Neural cell (in vitro differentiated cells): Measurements from ENCODE around the gene ACP6.

ENCODE experiments used
- EZH2 ChIP-seq: fragments of 200-600, 300-800 bp; shearing (Covaris generic), sonication (generic); IDR thresholded peaks from 2 replicates; pipeline ENCODE4 v1.6.1; 2014; ENCODE audit warnings: antibody characterized with exemption, low read length, borderline replicate concordance, mild to moderate bottlenecking; ENCODE audit not compliant: insufficient read depth, poor library complexity, severe bottlenecking
- MXI1 ChIP-seq: fragments of 450-650 bp; conservative IDR thresholded peaks from 2 replicates; pipeline ENCODE4 v1.6.1; 2014; ENCODE audit warnings: antibody characterized with exemption, mild to moderate bottlenecking; ENCODE audit not compliant: poor library complexity, severe bottlenecking
- POLR2AphosphoS5 ChIP-seq: IDR thresholded peaks from 2 replicates; pipeline ENCODE4 v1.6.1; 2012
- RAD21 ChIP-seq: fragments of 450-650 bp; conservative IDR thresholded peaks from 2 replicates; pipeline ENCODE4 v1.6.1; 2014; ENCODE audit warnings: antibody characterized with exemption, mild to moderate bottlenecking, moderate library complexity
- REST ChIP-seq: IDR thresholded peaks from 2 replicates; pipeline ENCODE4 v1.6.1; 2012; ENCODE audit warnings: borderline replicate concordance
- TF ChIP-seq, protein P1 (sequence below): fragments of 450-650 bp; IDR thresholded peaks from 2 replicates; pipeline ENCODE4 v1.5.1; 2014; ENCODE audit warnings: antibody characterized with exemption, mild to moderate bottlenecking, moderate library complexity; ENCODE audit not compliant: poor library complexity, severe bottlenecking

DNA sequence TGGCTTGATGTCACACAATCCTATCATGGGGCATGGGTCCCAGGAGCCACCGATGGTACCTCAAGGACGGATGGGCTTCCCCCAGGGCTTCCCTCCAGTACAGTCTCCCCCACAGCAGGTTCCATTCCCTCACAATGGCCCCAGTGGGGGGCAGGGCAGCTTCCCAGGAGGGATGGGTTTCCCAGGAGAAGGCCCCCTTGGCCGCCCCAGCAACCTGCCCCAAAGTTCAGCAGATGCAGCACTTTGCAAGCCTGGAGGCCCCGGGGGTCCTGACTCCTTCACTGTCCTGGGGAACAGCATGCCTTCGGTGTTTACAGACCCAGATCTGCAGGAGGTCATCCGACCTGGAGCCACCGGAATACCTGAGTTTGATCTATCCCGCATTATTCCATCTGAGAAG lies 46.3 kb downstream of the ACP6 start:
- TF ChIP-seq, protein P1, sequence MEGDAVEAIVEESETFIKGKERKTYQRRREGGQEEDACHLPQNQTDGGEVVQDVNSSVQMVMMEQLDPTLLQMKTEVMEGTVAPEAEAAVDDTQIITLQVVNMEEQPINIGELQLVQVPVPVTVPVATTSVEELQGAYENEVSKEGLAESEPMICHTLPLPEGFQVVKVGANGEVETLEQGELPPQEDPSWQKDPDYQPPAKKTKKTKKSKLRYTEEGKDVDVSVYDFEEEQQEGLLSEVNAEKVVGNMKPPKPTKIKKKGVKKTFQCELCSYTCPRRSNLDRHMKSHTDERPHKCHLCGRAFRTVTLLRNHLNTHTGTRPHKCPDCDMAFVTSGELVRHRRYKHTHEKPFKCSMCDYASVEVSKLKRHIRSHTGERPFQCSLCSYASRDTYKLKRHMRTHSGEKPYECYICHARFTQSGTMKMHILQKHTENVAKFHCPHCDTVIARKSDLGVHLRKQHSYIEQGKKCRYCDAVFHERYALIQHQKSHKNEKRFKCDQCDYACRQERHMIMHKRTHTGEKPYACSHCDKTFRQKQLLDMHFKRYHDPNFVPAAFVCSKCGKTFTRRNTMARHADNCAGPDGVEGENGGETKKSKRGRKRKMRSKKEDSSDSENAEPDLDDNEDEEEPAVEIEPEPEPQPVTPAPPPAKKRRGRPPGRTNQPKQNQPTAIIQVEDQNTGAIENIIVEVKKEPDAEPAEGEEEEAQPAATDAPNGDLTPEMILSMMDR: no peak
- TF ChIP-seq MXI1 (no peak), REST (no peak), EZH2 (no peak), POLR2AphosphoS5 (no peak), RAD21 (no peak)
